Right lung (tissue), 5 donors: ENCODE results near the gene CADPS2. TPM values are rescaled to one million over a fixed set of nuclear protein-coding genes. Genes with fewer than 3 reads are reported as not detected.
"Not testable (repeated sequence)": the region's sequence is repeated elsewhere in the genome, so short reads cannot be mapped to it uniquely, and the experiment has no call there.

Source experiments
- DNase-seq, 2 donors: peaks; one replicate each; pipeline ENCODE4 v3.0.0-alpha.2; 2013
- polyA plus RNA-seq, 5 donors: library from polyadenylated mRNA; unstranded; fragments of 120-200 nt; gene quantifications; one replicate each; pipeline versions ENCODE4 v1.2.1 to v1.2.3, GENCODE V29; 2013; ENCODE audit warnings: inconsistent platforms in 1 of 5, low replicate concordance in 1 of 5; ENCODE audit not compliant: insufficient read length in 5 of 5, insufficient read depth in 1 of 5

Gene CADPS2
- polyA plus RNA-seq, 5 donors: 53.5 to 79.9 (median 73.9) TPM

GRCh38 chr7:122675621-122676020 is 210.6 kb downstream of the CADPS2 start:
- no peak for DNase-seq

DNA sequence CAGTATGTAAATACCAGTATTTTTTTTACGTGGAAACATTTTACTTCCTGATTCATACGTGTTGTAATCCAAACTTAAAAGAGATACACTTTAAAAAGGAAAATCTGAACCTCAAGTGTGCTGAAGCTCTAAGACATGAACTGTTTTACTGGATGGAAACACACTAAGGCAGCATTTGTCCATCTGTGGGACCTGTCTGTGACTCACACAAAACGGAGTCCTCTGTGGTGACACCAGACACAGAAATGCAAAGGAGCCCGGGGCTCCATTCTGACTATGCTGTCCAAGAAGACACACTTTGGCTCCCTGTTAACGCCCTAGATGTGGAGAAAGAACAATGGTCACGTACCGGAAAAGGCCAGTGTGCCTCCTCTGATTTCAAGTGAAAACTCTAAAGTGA is 211.2 kb downstream of the CADPS2 start:
- no peak for DNase-seq

- peak; percentile 58 to 62 for DNase-seq
Observed at GRCh38 chr7:122674502-122674901, 211.8 kb downstream of the CADPS2 start.

- no peak for DNase-seq
Observed at GRCh38 chr7:122673951-122674350, 212.3 kb downstream of the CADPS2 start.

- DNase-seq: no peak
Observed at GRCh38 chr7:122672536-122672935, 213.7 kb downstream of the CADPS2 start.

- no peak for DNase-seq
Observed at GRCh38 chr7:122663733-122664132, 222.5 kb downstream of the CADPS2 start.

DNA sequence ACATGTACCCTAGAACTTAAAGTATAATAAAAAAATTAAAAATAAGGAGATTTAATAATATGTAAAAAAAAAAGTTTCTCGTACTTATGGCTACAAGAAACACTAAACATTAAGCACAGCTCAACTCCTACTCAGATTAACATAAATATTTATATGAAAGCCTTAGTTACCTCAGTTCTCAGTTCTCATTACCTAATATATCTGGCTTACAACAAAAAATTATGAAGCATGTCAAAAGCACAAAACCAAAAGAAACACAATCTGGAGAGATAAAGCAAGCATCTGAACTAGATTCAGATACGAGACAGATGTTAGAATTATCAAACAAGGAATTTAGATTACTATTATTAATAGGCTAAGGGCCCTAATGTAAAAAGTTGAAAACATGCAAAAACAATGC is 227.4 kb downstream of the CADPS2 start:
- peak in 1 of 2 donors; percentile 5 for DNase-seq

GRCh38 chr7:122653685-122654084 is 232.6 kb downstream of the CADPS2 start:
- no peak for DNase-seq

- DNase-seq: peak in 1 of 2 donors; percentile 19
Observed at GRCh38 chr7:122652876-122653275, 233.4 kb downstream of the CADPS2 start.

- no peak for DNase-seq
Observed at GRCh38 chr7:122651451-122651850, 234.8 kb downstream of the CADPS2 start.

- peak in 1 of 2 donors; percentile 20 for DNase-seq
Observed at GRCh38 chr7:122643250-122643649, 243.0 kb downstream of the CADPS2 start.

DNA sequence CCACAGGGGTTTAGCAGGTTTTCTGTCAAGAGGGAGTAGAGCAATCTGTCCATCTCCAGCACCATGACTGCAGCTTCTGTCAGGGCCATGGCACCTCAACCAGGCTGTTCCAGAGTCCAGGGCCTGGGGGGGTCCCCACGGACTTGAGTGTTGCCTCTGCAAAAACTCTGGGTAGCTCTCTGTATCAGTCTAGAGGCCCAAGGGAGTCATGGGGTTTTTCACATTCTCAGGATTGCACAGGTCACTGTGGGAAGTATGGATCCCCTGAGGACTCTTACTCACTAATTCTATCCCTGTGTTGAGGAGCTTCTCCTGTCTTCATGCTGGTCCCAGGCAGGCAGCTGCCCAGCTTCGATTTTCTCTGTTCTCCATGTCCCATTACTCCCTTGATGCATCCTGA is 247.8 kb downstream of the CADPS2 start:
- no peak for DNase-seq

- no peak for DNase-seq
Observed at GRCh38 chr7:122637784-122638183, 248.5 kb downstream of the CADPS2 start.

DNA sequence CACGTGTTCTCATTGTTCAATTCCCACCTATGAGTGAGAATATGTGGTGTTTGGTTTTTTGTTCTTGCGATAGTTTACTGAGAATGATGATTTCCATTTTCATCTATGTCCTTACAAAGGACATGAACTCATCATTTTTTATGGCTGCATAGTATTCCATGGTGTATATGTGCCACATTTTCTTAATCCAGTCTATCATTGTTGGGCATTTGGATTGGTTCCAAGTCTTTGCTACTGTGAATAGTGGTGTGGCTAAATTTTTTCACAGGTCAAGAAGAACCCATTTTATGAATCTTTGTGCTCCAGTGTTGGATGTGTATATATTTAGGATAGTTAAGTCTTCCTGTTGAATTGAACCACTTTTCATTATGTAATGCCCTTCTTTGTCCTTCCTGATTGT is 250.8 kb downstream of the CADPS2 start:
- not testable (repeated sequence) for DNase-seq

DNA sequence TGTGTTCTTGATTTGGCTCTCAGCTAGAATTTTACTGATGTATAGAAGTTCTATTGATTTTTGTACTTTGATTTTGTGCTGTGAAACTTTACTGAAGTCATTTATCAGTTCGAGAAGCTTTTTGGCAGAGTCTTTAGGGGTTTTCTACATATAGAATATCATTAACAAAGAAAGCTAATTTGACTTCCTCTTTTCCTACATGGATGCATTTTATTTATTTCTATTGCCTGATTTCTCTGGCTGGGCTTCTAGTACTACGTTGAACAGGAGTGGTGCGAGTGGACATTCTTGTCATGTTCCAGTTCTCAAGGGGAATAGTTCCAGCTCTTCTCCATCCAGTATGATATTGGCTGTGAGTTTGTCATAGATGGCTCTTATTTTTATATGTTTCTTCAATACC is 252.8 kb downstream of the CADPS2 start:
- DNase-seq: no peak

DNA sequence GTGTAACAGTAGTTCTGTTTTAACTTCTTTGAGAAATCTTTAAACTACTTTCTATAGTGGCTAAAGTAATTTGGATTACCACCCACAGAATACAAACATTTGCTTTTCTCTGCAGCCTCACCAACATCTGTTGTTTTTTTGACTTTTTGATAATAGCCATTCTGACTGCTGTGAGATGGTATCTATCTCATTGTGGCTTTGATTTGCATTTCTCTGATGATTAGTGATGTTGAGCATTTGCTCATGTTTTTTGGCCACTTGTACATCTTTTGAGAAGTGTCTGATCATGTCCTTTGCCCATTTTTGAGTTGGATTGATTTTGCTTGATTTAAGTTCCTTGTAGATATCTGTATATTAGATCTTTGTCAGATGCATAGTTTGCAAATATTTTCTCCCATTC is 254.0 kb downstream of the CADPS2 start:
- DNase-seq: no peak

DNA sequence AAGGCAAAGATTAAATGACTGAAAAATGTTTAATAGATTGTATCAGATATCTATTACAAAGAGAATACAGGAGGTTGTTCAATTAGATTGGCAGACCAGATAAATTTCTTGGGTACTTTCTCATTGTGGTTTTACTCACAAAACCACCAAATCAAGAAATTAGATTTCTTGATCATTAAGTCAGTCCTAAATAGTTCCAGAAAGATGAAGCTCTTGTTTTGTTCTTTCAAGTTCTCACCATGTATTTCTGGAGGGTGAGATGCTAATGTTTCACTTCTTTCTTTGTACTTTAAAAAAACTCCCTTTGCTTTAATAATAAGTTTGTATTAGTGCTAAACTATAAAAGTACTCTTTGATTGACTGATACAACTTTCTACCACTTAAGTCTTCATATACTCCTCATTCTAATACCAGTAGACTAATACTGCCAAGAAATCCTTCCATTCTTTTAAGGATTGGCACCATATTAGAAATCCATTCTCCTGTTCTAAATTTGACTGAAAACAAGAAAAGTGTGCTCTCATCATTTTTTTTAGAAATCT is 256.8 kb downstream of the CADPS2 start:
- no peak for DNase-seq

- no peak for DNase-seq
Observed at GRCh38 chr7:122628651-122629411, 257.4 kb downstream of the CADPS2 start.

GRCh38 chr7:122626785-122627184 is 259.5 kb downstream of the CADPS2 start:
- no peak for DNase-seq

GRCh38 chr7:122622682-122623081 is 263.6 kb downstream of the CADPS2 start:
- no peak for DNase-seq

- no peak for DNase-seq
Observed at GRCh38 chr7:122619664-122620063, 266.6 kb downstream of the CADPS2 start.

GRCh38 chr7:122618585-122619189 is 267.6 kb downstream of the CADPS2 start:
- DNase-seq: no peak

DNA sequence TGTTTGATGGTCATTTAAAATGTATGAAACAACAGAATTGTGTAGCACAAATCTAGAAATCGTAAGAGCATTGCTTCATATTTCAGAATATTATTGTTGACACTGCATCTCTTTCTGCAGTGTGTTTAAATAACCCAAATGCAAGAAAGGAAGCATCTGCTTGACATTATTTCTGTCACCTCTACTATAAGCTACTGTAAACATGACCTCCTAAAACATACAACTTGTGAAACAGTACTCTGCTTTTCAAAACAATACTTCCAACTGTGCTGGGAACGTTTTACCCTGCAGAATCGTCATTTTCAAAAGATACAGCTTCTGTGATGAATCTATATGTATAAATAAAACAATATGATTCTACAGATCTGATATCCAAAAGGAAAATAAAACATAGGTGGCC is 269.3 kb downstream of the CADPS2 start:
- peak; percentile 18 to 38 for DNase-seq
